Colonic mucosa (tissue), 4 donors: ENCODE measurements around the gene CFAP157. TPM values are rescaled to one million over a fixed set of nuclear protein-coding genes. Genes with fewer than 3 reads are reported as not detected.

Experiments
- DNase-seq: peaks from one replicate; pipeline ENCODE4 v3.0.0-alpha.2; 2020
- H3K27ac ChIP-seq: fragments of 200-600 bp; one replicate; pipeline ENCODE4 v1.8.0; 2021
- H3K27me3 ChIP-seq: fragments of 200-600 bp; one replicate; pipeline ENCODE4 v1.8.0; 2021
- H3K36me3 ChIP-seq: fragments of 200-600 bp; one replicate; pipeline ENCODE4 v1.8.0; 2021
- H3K4me1 ChIP-seq: fragments of 200-600 bp; one replicate; pipeline ENCODE4 v1.8.0; 2021; ENCODE audit warnings: mild to moderate bottlenecking
- H3K4me3 ChIP-seq: fragments of 200-600 bp; one replicate; pipeline ENCODE4 v1.8.0; 2021
- H3K9ac ChIP-seq, 2 donors: one replicate each; pipeline ENCODE4 v1.7.0; 2013; ENCODE audit warnings: control low read depth in 2 of 2, low read depth in 2 of 2, low read length in 2 of 2
- H3K9me3 ChIP-seq: fragments of 200-600 bp; one replicate; pipeline ENCODE4 v1.8.0; 2021
- CTCF ChIP-seq: fragments of 200-600 bp; IDR thresholded peaks from one replicate; pipeline ENCODE4 v1.8.0; 2022; ENCODE audit warnings: antibody characterized with exemption, mild to moderate bottlenecking
- intact Hi-C: fragments of 100-400 bp; cut with DNase I; formaldehyde crosslinking; loops from one replicate; pipeline ENCODE4 v1.14.1; 2022
- total RNA-seq, 2 donors: library from RNA; stranded (reverse); fragmentation: NEBNext Ultra II Directional in 1 of 2; extraction: Animal tissue kit (Norgen Biotek cat#: 25700) in 1 of 2; gene quantifications; one replicate each; pipeline ENCODE4 v1.2.1, GENCODE V29; 2021
- donor health status: healthy.
- donor health status: DM: no; HTN: no; CAD: no.
- donor health status: DM: no; HTN: no; CAD: no.

CFAP157 gene
- total RNA-seq, 2 donors from 2014 or later = 0.12 TPM; not detected in 1

- no peak for TF ChIP-seq CTCF
- Histone ChIP-seq H3K36me3 (no peaks in the 10 kb centered on the region), H3K9ac (no peak overlapping the region), H3K9me3 (no peaks in the 10 kb centered on the region), H3K4me1 (no peaks in the 10 kb centered on the region), H3K27ac (no peak overlapping the region), H3K27me3 (no peaks in the 10 kb centered on the region), H3K4me3 (no peak overlapping the region)
- intact Hi-C loops = no loop called here
- peak; percentile 41 for DNase-seq
These were observed 978 bp downstream of the CFAP157 start for GRCh38 chr9:127707766-127708165.

GRCh38 chr9:127708952-127709587 is 2.3 kb downstream of the CFAP157 start:
- no peaks in the 10 kb centered on the region for H3K27me3 ChIP-seq
- no peak overlapping the region for H3K4me3 ChIP-seq
- TF ChIP-seq CTCF = no peak
- DNase-seq = no peak
- H3K36me3 ChIP-seq = no peaks in the 10 kb centered on the region
- no peak overlapping the region for H3K9ac ChIP-seq
- H3K4me1 ChIP-seq = no peaks in the 10 kb centered on the region
- intact Hi-C loops = no loop called here
- no peaks in the 10 kb centered on the region for H3K9me3 ChIP-seq
- no peak overlapping the region for H3K27ac ChIP-seq

GRCh38 chr9:127710204-127710783 is 3.5 kb downstream of the CFAP157 start:
- Histone ChIP-seq H3K27me3 (no peaks in the 10 kb centered on the region), H3K36me3 (no peaks in the 10 kb centered on the region), H3K9me3 (no peaks in the 10 kb centered on the region), H3K4me3 (no peak overlapping the region), H3K27ac (no peak overlapping the region), H3K4me1 (peaks cover 6% of the 10 kb centered on the region), H3K9ac (no peak overlapping the region)
- intact Hi-C loops = no loop called here
- no peak for DNase-seq
- no peak for TF ChIP-seq CTCF

GRCh38 chr9:127711226-127711701 is 4.5 kb downstream of the CFAP157 start:
- H3K9ac ChIP-seq = no peak overlapping the region
- no peaks in the 10 kb centered on the region for H3K36me3 ChIP-seq
- no peak for DNase-seq
- H3K27me3 ChIP-seq = no peaks in the 10 kb centered on the region
- no peak overlapping the region for H3K4me3 ChIP-seq
- TF ChIP-seq CTCF = no peak
- H3K27ac ChIP-seq = no peak overlapping the region
- intact Hi-C loops = no loop called here
- peaks cover 9% of the 10 kb centered on the region for H3K4me1 ChIP-seq
- H3K9me3 ChIP-seq = no peaks in the 10 kb centered on the region

GRCh38 chr9:127711831-127712274 is 5.1 kb downstream of the CFAP157 start:
- Histone ChIP-seq H3K9ac (no peak overlapping the region), H3K27ac (no peak overlapping the region), H3K9me3 (no peaks in the 10 kb centered on the region), H3K27me3 (no peaks in the 10 kb centered on the region), H3K4me1 (peaks cover 10% of the 10 kb centered on the region), H3K36me3 (no peaks in the 10 kb centered on the region), H3K4me3 (no peak overlapping the region)
- no peak for TF ChIP-seq CTCF
- no peak for DNase-seq
- intact Hi-C loops = no loop called here
